Endothelial cell of umbilical vein (primary cell): ENCODE results near the gene DUSP19. TPM values are rescaled to one million over a fixed set of nuclear protein-coding genes. Genes with fewer than 3 reads are reported as not detected.

Experiments
- BruUV-seq: library from RNA; stranded (reverse); fragments of 400-500 nt; replicated peaks from 2 replicates; lab custom pipeline; 2021; lab: Mats Ljungman, UMichigan
- CTCF ChIA-PET: fragments of 300-600, 350-600 bp; sonication (Branson Sonifier 250); formaldehyde crosslinking; loops from one replicate; lab custom pipeline; 2021; ENCODE audit warnings: antibody characterized with exemption, inconsistent platforms; lab: Charles Lee
- POLR2A ChIA-PET: fragments of 300-600, 350-600 bp; sonication (Branson Sonifier 250); formaldehyde crosslinking; loops from one replicate; lab custom pipeline; 2021; ENCODE audit warnings: antibody characterized with exemption, inconsistent platforms; lab: Charles Lee
- DNase-seq: peaks from one replicate; pipeline ENCODE4 v3.0.0-alpha.2; 2011; ENCODE audit warnings: low read depth, low spot score
- FAIRE-seq: peaks from 2 replicates; lab custom pipeline; 2011; peaks lifted over from hg19 to GRCh38; lab: Jason Lieb, UNC
- H2AFZ ChIP-seq: 2 replicates; pipeline ENCODE4 v1.6.0; 2012; ENCODE audit warnings: low read depth, low read length, control low read depth, inconsistent platforms
- H3K27ac ChIP-seq: 2 replicates; pipeline ENCODE4 v1.5.1; 2011; ENCODE audit warnings: low read depth, mild to moderate bottlenecking, control low read depth, low read length, moderate library complexity; ENCODE audit not compliant: insufficient read depth
- H3K27me3 ChIP-seq, 2 experiments: 2 replicates each; pipeline versions ENCODE4 v1.6.0 to v1.6.1; 2011; ENCODE audit warnings: low read length in 2 of 2, mixed read lengths in 1 of 2; ENCODE audit not compliant: control insufficient read depth in 2 of 2, insufficient read depth in 2 of 2
- H3K36me3 ChIP-seq, 2 experiments: 2 replicates in 1 of 2; 3 replicates in 1 of 2; pipeline ENCODE4 v1.5.1; 2011; ENCODE audit warnings: low read length in 2 of 2, mild to moderate bottlenecking in 1 of 2, moderate library complexity in 1 of 2; ENCODE audit not compliant: control insufficient read depth in 2 of 2, insufficient read depth in 2 of 2; ENCODE audit errors: extremely low read depth in 1 of 2
- H3K4me1 ChIP-seq: 3 replicates; pipeline ENCODE4 v1.5.1; 2011; ENCODE audit warnings: mild to moderate bottlenecking, low read length; ENCODE audit not compliant: control insufficient read depth, insufficient read depth; ENCODE audit errors: extremely low read depth
- H3K4me2 ChIP-seq: 2 replicates; pipeline ENCODE4 v1.6.1; 2011; ENCODE audit warnings: low read length, control low read depth, mixed read lengths; ENCODE audit not compliant: insufficient read depth
- H3K4me3 ChIP-seq, 3 experiments: fragments of 200-600 bp in 1 of 3; sonication (generic), shearing (Covaris generic) in 1 of 3; replicated peaks in 1 of 3; 2 replicates each; pipeline ENCODE4 v1.5.1; 2011 to 2016; ENCODE audit warnings: control low read depth in 3 of 3, low read length in 3 of 3, mild to moderate bottlenecking in 2 of 3, inconsistent platforms in 1 of 3, low read depth in 1 of 3, moderate library complexity in 1 of 3; ENCODE audit not compliant: insufficient read depth in 1 of 3
- H3K79me2 ChIP-seq: 2 replicates; pipeline ENCODE4 v1.6.0; 2012; ENCODE audit warnings: low read length, inconsistent platforms; ENCODE audit not compliant: control insufficient read depth, insufficient read depth
- H3K9ac ChIP-seq: replicated peaks from 2 replicates; pipeline ENCODE3; 2011; ENCODE audit warnings: low read length, control low read depth; ENCODE audit not compliant: insufficient read depth; ENCODE audit errors: extremely low read depth
- H3K9me1 ChIP-seq: replicated peaks from 3 replicates; pipeline ENCODE4 v1.6.0; 2011; ENCODE audit warnings: mild to moderate bottlenecking, low read length; ENCODE audit not compliant: control insufficient read depth, insufficient read depth; ENCODE audit errors: extremely low read depth
- H3K9me3 ChIP-seq: replicated peaks from 2 replicates; pipeline ENCODE4 v1.5.1; 2012; ENCODE audit warnings: low read length, inconsistent platforms; ENCODE audit not compliant: control insufficient read depth, insufficient read depth
- H4K20me1 ChIP-seq: replicated peaks from 2 replicates; pipeline ENCODE3; 2011; ENCODE audit warnings: mild to moderate bottlenecking, low read length; ENCODE audit not compliant: control insufficient read depth, insufficient read depth; ENCODE audit errors: extremely low read depth
- CTCF ChIP-seq, 2 donors: IDR thresholded peaks; 1 replicate in 1 of 2; 2 replicates in 1 of 2; pipeline ENCODE4 v1.5.1; 2011; ENCODE audit warnings: low read length in 2 of 2, mild to moderate bottlenecking in 2 of 2, moderate library complexity in 2 of 2, control low read depth in 1 of 2, inconsistent platforms in 1 of 2, low read depth in 1 of 2; ENCODE audit not compliant: insufficient read depth in 1 of 2; ENCODE audit errors: extremely low read depth in 1 of 2
- EZH2 ChIP-seq: IDR thresholded peaks from 2 replicates; pipeline ENCODE4 v1.6.1; 2012; ENCODE audit warnings: borderline replicate concordance, low read depth, mild to moderate bottlenecking, moderate library complexity, low read length, inconsistent platforms; ENCODE audit not compliant: severe bottlenecking
- FOS ChIP-seq: IDR thresholded peaks from 2 replicates; pipeline ENCODE4 v1.6.1; 2011; ENCODE audit warnings: mild to moderate bottlenecking, low read length, moderate library complexity, borderline replicate concordance; ENCODE audit not compliant: insufficient read depth
- GATA2 ChIP-seq: IDR thresholded peaks from 2 replicates; pipeline ENCODE4 v1.7.0; 2011; ENCODE audit warnings: low read depth, mild to moderate bottlenecking, moderate library complexity, mixed read lengths, low read length; ENCODE audit not compliant: insufficient read length, insufficient read depth
- JUN ChIP-seq: IDR thresholded peaks from 2 replicates; pipeline ENCODE4 v1.6.1; 2011; ENCODE audit warnings: borderline replicate concordance, low read depth; ENCODE audit not compliant: insufficient read length, insufficient read depth
- MAX ChIP-seq: IDR thresholded peaks from 2 replicates; pipeline ENCODE4 v1.6.1; 2011; ENCODE audit not compliant: insufficient read depth, insufficient read length
- MYC ChIP-seq: IDR thresholded peaks from one replicate; pipeline ENCODE4 v1.6.1; 2011; ENCODE audit warnings: mild to moderate bottlenecking, low read depth, low read length
- POLR2A ChIP-seq: IDR thresholded peaks from 2 replicates; pipeline ENCODE4 v1.6.1; 2012; ENCODE audit warnings: low read depth, mild to moderate bottlenecking, control low read depth, low read length
- POLR2AphosphoS5 ChIP-seq: IDR thresholded peaks from 2 replicates; pipeline ENCODE4 v1.6.1; 2012; ENCODE audit warnings: low read depth, mild to moderate bottlenecking, control low read depth, low read length, moderate library complexity; ENCODE audit not compliant: insufficient read depth
- dilution Hi-C: fragments of 300-500 bp; cut with MboI; formaldehyde crosslinking; loops from one replicate; pipeline ENCODE4 v1.15.0; 2019; ENCODE audit warnings: low sequenced_read_pairs; ENCODE audit not compliant: extremely low pct_ligation_motif_present
- intact Hi-C: fragments of 100-400 bp; cut with micrococcal nuclease; formaldehyde crosslinking; loops from one replicate; pipeline ENCODE4 v1.10.0; 2022
- polyA plus RNA-seq, 4 experiments: library from polyadenylated mRNA; depleted of rRNA in 3 of 4; stranded (reverse) in 3 of 4; unstranded in 1 of 4; fragments of >200 nt; gene quantifications; 2 replicates each; pipeline versions ENCODE4 v1.2.1 to v1.2.3, GENCODE V29; 2011 to 2012; ENCODE audit warnings: missing spikeins in 1 of 4
- total RNA-seq: library from RNA; stranded (reverse); gene quantifications from 2 replicates; pipeline ENCODE4 v1.2.3, GENCODE V29; 2021

DUSP19 gene
- total and polyA plus RNA-seq, 2 donors (not counting 3 experiments of a cell fraction or from before 2014, with no cell fraction given) = 0.69 to 1.9 TPM

GRCh38 chr2:183079139-183079775 is 710 bp downstream of the DUSP19 start:
- dilution Hi-C loops = no loop called here

More at GRCh38 chr2:183079139-183079775, 710 bp downstream of the DUSP19 start:
- Histone ChIP-seq H4K20me1 (no peaks in the 10 kb centered on the region), H3K27ac (peak overlapping the region; percentile 79), H3K4me2 (peak overlapping the region; percentile 92), H3K4me1 (peaks cover 12% of the 10 kb centered on the region), H2AFZ (peak overlapping the region; percentile 99), H3K27me3 (peaks cover 17 to 19% of the 10 kb centered on the region in 2 experiments), H3K36me3 (no peaks in the 10 kb centered on the region), H3K79me2 (no peaks in the 10 kb centered on the region), H3K9me1 (no peaks in the 10 kb centered on the region), H3K9me3 (no peaks in the 10 kb centered on the region), H3K9ac (peak overlapping the region; percentile 88), H3K4me3 (peak overlapping the region; percentile 65 to 97 (median 89))
- intact Hi-C loops = loop anchor here (5.0 kb wide), 1 partner anchor 163 kb away; no protein-coding TSS in a partner anchor
- TF ChIP-seq CTCF (IDR thresholded peaks at IDR 0.05; ENCODE audit: extremely low read depth in 1 of 2, insufficient read depth in 1 of 2, low read depth in 1 of 2, low read length in 2 of 2) (no peak), MAX (no peak), GATA2 (no peak), FOS (no peak), MYC (no peak), JUN (no peak), EZH2 (no peak), POLR2AphosphoS5 (no peak), POLR2A (no peak)
- no peak for DNase-seq
- BruUV-seq = TSS peak; percentile 92
- no peak for FAIRE-seq
- POLR2A ChIA-PET = no interaction called here
- CTCF ChIA-PET = interaction anchor here (0.7 to 2.0 kb wide), 10 partner anchors 9 to 170 kb away, joined by 3 to 20 read pairs (median 4); no protein-coding TSS in a partner anchor
